Left colon (tissue), 2 donors: ENCODE data around the gene ACOX3. TPM values are rescaled to one million over a fixed set of nuclear protein-coding genes. Genes with fewer than 3 reads are reported as not detected.

Experiments used
- ATAC-seq: fragments of 200-7000 bp; cut with Tn5 transposase; one replicate; pipeline ENCODE4 v1.9.1; 2020; ENCODE audit warnings: mild to moderate bottlenecking, moderate library complexity
- DNase-seq, 2 donors: peaks; one replicate each; pipeline ENCODE4 v3.0.0-alpha.2; 2020
- intact Hi-C, 2 donors: fragments of 100-400 bp; cut with DNase I in 1 of 2; cut with micrococcal nuclease in 1 of 2; formaldehyde crosslinking; loops; one replicate each; pipeline versions ENCODE4 v1.11.2 to v1.14.0; 2022; cut with DNase I, micrococcal nuclease
- total RNA-seq, 2 donors: library from RNA; stranded (reverse); fragmentation: NEBNext Ultra II Directional; extraction: Animal tissue kit (Norgen Biotek cat#: 25700); gene quantifications; one replicate each; pipeline ENCODE4 v1.2.1, GENCODE V29; 2021
- donor health status: DM: no; HTN: no; CAD: no.
- donor health status: DM: yes; HTN: yes; CAD: no.

Gene ACOX3
- total RNA-seq, 2 donors from 2014 or later, result 25.9 to 29.7 TPM

GRCh38 chr4:8469550-8469949 is 29.0 kb upstream of the ACOX3 start:
- intact Hi-C loops, result loop anchor here (5.0 to 10.0 kb wide), 3 partner anchors 75 to 125 kb away; partner anchors contain the start of gene CPZ (in 2 of the 2)

DNA sequence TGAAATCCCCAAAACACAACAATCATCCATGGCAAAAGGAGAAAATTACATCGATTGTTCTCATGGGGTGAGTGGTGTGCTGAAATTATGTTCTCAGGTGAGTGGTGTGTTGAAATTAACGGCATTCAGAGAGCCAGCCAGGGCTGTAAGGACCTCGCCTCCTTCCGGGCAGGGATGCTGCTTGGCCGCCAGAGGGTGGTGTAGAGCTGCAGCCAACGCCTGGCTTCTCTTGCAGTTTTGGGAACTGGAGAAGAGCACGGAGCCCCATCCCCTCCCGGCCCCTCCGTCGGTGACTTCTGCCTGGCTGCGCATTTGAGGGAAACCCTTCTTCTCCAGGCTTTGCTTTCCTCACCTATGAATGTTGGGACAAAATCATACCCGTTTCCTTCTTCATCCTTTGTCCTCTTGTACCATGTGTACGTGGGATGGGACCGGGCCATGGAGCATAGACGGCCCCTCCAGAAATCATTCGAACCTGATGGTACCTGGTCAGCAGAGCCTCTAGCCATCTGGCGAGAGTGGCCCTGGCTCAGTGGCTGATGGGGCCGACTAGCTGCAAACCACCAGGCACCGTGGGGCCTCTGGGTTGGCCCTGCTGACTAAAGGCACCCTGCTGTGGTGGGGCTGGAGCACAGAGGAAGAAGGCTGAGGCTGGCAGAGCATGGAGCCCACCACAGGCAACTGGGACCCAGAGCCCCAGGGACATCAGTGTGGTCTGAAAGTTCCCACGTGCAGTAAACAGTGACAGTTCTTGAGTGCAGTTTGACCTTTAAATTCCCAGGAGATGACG is 28.4 kb upstream of the ACOX3 start:
- intact Hi-C loops, result loop anchor here (5.0 to 10.0 kb wide), 3 partner anchors 76 to 126 kb away; partner anchors contain the start of gene CPZ (in 2 of the 2)
- DNase-seq, result peak; percentile 48 to 55
- peak; percentile 79 for ATAC-seq

More at GRCh38 chr4:8469550-8469949, 29.0 kb upstream of the ACOX3 start:
- DNase-seq, result no peak
- ATAC-seq, result no peak

DNA sequence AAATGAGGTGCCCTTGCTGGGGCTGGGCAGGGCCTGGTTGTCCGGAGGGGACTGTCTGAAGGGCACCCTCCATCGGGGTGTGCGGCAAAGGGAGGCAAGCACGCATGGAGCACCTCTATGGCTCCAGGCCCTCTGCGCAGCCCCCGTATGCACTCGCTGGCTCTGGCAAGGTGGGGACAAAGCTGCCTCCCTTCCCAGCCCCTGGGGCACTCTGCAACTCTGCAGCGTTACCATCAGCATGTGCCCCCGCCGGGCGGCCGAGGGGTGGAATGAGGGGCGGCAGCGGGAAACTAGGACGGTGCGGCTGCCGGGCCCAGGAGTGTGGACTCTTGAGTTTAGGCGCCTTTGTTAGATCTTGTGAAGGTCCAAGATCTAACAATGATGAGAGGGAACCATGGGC is 26.5 kb upstream of the ACOX3 start:
- intact Hi-C loops, result loop anchor here (5.0 to 10.0 kb wide), 3 partner anchors 78 to 128 kb away; partner anchors contain the start of gene CPZ (in 2 of the 2)

GRCh38 chr4:8465615-8466611 is 25.4 kb upstream of the ACOX3 start:
- no peak for ATAC-seq
- no peak for DNase-seq
- intact Hi-C loops, result loop anchor here (5.0 to 10.0 kb wide), 3 partner anchors 79 to 129 kb away; partner anchors contain the start of gene CPZ (in 2 of the 2)

More for the DNA sequence above, 26.5 kb upstream of the ACOX3 start:
- ATAC-seq (no peak), DNase-seq (no peak)

GRCh38 chr4:8464381-8464780 is 23.9 kb upstream of the ACOX3 start:
- ATAC-seq (no peak), DNase-seq (no peak)
- intact Hi-C loops, result loop anchor here (10.0 kb wide), 2 partner anchors 80 to 130 kb away; partner anchors contain the start of gene CPZ (in 1 of the 2)

- no peak for DNase-seq
- ATAC-seq, result no peak
- intact Hi-C loops, result loop anchor here (10.0 kb wide), 2 partner anchors 81 to 131 kb away; partner anchors contain the start of gene CPZ (in 1 of the 2)
Observed at GRCh38 chr4:8463811-8464210, 23.3 kb upstream of the ACOX3 start.

DNA sequence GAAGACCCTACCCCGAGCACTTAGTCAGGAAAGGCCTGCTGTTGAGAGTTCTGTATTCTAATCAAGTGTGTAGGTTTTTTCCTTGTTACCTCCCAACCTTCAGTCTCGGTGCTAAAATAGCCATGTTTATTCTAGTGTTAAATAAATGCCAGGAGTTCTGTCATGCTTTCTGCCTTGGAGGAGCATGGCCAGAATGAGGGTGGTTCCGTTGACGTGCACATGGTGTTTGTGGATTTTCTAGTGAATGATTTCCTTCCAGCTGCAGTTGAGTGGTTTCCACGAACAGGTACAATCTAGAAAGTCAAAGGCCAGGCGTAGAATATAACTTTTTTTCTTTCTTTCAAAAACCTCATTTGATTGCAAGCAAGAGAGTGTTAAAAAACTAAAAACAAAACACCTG is 21.1 kb upstream of the ACOX3 start:
- intact Hi-C loops, result loop anchor here (10.0 kb wide), 2 partner anchors 83 to 133 kb away; partner anchors contain the start of gene CPZ (in 1 of the 2)
- DNase-seq, result no peak
- no peak for ATAC-seq

- intact Hi-C loops, result loop anchor here (10.0 kb wide), 2 partner anchors 84 to 134 kb away; partner anchors contain the start of gene CPZ (in 1 of the 2)
Observed at GRCh38 chr4:8461086-8461485, 20.6 kb upstream of the ACOX3 start.

DNA sequence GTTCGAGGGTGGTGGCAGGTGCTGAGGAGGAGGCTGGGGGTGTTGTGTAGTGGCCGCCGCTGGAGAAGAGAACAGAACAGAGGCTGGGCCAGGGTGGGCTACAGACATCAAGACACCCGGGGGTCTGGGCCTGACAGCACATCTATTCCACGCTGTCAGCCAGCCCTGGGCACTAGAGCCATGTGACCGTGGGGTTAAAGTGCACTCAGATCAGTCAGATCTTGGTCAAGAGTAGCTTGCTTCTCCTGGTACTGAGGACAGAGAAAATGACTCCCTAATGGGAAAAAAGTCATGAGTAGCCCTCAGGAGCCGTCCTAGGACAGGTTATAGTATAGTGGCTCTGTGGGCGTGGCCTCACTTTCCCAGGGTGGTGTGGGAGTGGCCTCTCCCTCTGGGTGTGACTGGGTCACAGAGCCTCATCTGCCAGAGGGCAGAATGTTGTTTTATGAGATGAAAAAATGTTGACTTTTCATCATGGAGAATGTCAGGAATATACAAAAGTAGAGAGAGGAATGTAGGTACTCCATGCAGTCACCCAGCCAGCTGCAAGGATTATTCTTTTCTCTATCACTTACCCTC is 19.4 kb upstream of the ACOX3 start:
- ATAC-seq (peak; percentile 100), DNase-seq (peak in 1 of 2 donors; percentile 81)
- intact Hi-C loops, result loop anchor here (10.0 kb wide), 2 partner anchors 85 to 135 kb away; partner anchors contain the start of gene CPZ (in 1 of the 2)

More at GRCh38 chr4:8461086-8461485, 20.6 kb upstream of the ACOX3 start:
- DNase-seq, result no peak
- no peak for ATAC-seq

DNA sequence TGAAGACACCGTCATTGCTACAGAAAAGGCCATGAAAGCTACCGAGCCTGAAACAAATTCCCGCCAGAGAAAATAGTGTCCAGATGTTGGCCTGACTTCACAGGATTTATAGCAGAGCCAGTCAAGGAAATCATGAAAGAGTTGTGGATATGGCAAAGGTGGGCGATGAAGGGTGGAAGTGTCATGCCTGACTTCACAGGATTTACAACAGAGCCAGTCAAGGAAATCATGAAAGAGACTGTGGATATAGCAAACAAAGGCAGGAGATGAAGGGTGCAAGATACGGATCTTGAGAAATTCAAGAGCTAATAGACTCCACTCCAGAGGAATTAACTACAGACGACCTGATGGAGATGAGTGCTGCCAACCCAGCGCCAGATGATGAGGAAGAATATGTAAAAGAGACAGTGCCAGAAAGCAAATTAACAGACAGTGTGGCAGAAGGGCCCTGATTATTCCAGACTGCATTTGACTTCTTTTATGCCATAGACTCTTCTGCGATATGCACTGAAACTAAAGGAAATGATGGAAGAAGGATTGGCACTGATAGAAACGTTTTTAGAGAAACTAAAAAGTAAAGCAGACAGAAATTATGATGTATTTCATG is 17.2 kb upstream of the ACOX3 start:
- no peak for DNase-seq
- ATAC-seq, result no peak
- intact Hi-C loops, result no loop called here

DNA sequence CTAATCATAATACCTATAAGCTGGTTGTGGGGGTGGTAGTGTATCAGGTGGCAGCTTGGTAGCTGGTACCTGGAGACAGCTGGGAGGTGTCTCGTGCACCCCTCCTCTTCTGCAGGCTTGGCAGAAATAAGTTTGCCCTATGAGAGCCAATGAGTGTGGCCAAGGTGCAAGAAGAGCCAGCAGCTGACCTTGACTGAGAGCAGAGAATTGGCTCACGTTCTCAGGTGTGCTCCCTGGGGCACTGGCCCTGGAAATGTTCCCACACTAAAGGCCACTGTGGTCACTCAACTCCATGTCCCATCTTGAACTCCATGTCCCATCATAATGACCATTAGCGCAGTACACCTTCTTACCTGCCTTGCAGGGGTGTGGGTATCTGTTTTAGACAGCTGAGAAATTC is 13.4 kb upstream of the ACOX3 start:
- intact Hi-C loops, result no loop called here
- ATAC-seq, result no peak
- DNase-seq, result no peak

GRCh38 chr4:8451440-8452182 is 11.1 kb upstream of the ACOX3 start:
- DNase-seq, result no peak
- intact Hi-C loops, result no loop called here
- no peak for ATAC-seq

- DNase-seq (no peak), ATAC-seq (no peak)
- intact Hi-C loops, result no loop called here
Observed at GRCh38 chr4:8446122-8446521, 5.6 kb upstream of the ACOX3 start.

GRCh38 chr4:8443801-8444200 is 3.3 kb upstream of the ACOX3 start:
- ATAC-seq (no peak), DNase-seq (no peak)
- intact Hi-C loops, result no loop called here

DNA sequence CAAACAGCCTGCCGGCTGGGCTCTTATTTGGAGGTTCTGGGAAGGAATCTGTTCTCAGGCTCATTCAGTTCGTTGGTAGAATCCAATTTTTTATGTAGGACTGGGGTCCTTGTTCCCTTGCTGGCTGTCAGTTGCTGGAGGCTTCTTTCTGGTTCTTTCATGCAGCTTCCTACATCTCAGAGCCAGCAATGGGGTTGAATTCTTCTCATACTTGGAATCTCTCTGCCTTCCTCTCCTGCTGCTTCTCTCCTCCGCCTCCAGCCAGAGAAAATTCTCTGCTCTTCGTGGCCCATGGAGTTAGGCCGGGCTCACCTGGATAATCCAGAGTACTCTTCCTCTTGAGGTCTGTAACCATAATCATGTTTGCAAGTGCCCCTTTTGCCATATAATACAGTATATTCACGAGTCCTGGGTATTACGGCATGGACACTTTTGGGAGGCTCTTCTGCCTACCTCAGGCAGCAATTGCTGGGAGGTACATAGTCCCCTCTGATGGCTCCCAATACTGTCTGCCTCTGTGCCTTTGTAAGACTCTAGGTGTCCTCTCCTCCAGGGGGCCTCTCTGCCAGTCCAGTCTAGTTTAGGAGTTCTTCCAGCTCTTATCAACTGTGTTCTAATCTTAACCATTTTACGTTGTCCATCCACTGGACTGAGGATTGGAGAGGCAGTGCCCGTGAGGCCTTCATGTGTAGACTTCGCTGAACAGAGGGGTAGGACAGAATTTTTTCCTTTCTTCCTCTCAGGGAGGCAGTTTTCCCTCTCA is 2.3 kb upstream of the ACOX3 start:
- intact Hi-C loops, result no loop called here
- DNase-seq, result no peak
- no peak for ATAC-seq

- ATAC-seq (no peak), DNase-seq (no peak)
- intact Hi-C loops, result no loop called here
Observed at GRCh38 chr4:8441499-8442091, 1.1 kb upstream of the ACOX3 start.
